ENCODE results near the gene PTPRN2. TPM values are rescaled to one million over a fixed set of nuclear protein-coding genes. Genes with fewer than 3 reads are reported as not detected.

PTPRN2 gene
- total RNA-seq, 1 donor from 2014 or later, result 1.8 TPM

DNA sequence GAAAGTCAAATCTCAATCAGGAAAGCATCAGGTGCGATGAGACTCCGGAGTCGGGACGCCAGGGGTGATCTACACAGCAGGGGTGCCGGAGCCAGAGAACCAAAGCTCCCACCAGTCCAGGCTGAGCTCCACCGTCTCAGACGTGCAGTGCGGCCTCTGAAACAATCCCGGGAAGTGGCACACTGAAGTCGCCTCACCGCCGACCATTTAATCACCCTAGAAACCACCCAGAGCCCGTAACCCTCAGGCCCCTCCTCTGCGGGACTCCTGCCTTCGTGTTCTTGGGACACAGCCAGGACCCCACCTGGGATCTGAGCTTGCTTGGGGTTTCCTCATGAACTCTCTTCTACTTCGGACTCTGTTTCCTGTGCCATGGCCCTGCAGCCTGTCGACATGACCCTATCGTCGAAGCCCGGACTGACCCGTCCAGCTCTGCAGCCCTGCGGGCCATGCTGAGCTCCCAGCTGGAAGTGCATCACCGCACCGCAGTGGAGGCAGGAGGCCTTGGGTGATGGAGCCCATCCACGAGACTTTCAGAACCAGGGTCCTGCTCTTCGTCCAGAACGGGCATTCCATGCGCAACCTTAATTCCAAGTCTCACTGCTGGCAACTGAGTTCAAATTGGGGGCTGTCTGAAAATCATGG is 266.4 kb downstream of the PTPRN2 start:
- H3K27me3 Mint-ChIP-seq, result no peaks in the 10 kb centered on the region
- no peaks in the 10 kb centered on the region for H3K9me3 Mint-ChIP-seq
- H3K4me3 Mint-ChIP-seq, result no peak overlapping the region
- intact Hi-C loops (cut with micrococcal nuclease), result no loop called here
- no peak for DNase-seq
- no peak for TF ChIP-seq CTCF (IDR thresholded peaks at IDR 0.05)
- no peak overlapping the region for H3K27ac Mint-ChIP-seq
- no peak for ATAC-seq (ENCODE audit: low read depth)
- H3K36me3 Mint-ChIP-seq (ENCODE audit: low read depth), result no peaks in the 10 kb centered on the region
- ChIA-PET CTCF (no interaction called here), POLR2A (no interaction called here)
- no peaks in the 10 kb centered on the region for H3K4me1 Mint-ChIP-seq

DNA sequence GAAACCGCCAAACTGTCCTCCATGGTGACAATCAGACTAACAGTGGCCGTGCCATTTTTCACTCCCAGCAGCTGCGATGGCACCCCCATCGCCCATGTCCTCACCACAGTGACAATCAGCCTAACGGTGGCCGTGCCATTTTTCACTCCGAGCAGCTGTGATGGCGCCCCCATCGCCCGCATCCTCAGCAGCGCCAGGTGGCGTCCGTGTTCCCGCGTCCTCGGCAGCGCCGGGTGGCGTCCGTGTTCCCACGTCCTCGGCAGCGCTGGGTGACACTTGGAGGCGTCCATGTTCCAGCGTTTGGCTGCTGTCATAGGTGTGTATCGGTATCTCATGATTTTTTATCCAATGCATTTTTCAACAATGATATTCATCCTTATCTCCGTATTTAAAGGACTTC is 267.3 kb downstream of the PTPRN2 start:
- DNase-seq (no peak), ATAC-seq (ENCODE audit: low read depth) (no peak)
- intact Hi-C loops (cut with micrococcal nuclease), result no loop called here
- CTCF ChIA-PET, result no interaction called here
- no peaks in the 10 kb centered on the region for H3K36me3 Mint-ChIP-seq (ENCODE audit: low read depth)
- TF ChIP-seq CTCF (IDR thresholded peaks at IDR 0.05), result no peak
- POLR2A ChIA-PET, result no interaction called here
- H3K4me3 Mint-ChIP-seq, result no peak overlapping the region
- H3K27ac Mint-ChIP-seq, result no peak overlapping the region
- no peaks in the 10 kb centered on the region for H3K27me3 Mint-ChIP-seq
- no peaks in the 10 kb centered on the region for H3K9me3 Mint-ChIP-seq
- no peaks in the 10 kb centered on the region for H3K4me1 Mint-ChIP-seq

DNA sequence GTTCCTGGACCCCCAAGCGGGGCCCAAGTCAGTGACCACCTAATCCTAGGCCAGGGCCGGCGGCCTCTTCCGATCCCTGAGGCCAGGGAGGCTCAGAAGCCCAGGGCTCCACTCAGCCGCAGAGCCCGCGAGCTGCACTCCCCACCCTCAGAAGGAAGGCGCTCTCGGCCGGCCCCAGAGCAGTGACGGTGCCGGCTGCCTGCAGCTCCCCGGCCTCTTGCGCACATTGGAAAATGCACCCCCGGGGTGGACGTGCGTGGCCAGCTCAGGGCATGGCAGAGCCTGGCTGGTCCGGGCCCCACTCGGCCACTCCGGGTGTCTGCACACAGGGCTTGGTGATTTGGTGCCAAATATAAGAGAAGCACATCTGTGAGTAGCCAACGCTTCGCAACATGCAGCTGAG is 269.1 kb downstream of the PTPRN2 start:
- Mint-ChIP-seq H3K4me1 (no peaks in the 10 kb centered on the region), H3K36me3 (ENCODE audit: low read depth) (no peaks in the 10 kb centered on the region), H3K4me3 (no peak overlapping the region), H3K9me3 (no peaks in the 10 kb centered on the region), H3K27ac (no peak overlapping the region), H3K27me3 (no peaks in the 10 kb centered on the region)
- intact Hi-C loops (cut with micrococcal nuclease), result no loop called here
- ChIA-PET POLR2A (no interaction called here), CTCF (no interaction called here)
- no peak for DNase-seq
- no peak for TF ChIP-seq CTCF (IDR thresholded peaks at IDR 0.05)
- ATAC-seq (ENCODE audit: low read depth), result no peak

DNA sequence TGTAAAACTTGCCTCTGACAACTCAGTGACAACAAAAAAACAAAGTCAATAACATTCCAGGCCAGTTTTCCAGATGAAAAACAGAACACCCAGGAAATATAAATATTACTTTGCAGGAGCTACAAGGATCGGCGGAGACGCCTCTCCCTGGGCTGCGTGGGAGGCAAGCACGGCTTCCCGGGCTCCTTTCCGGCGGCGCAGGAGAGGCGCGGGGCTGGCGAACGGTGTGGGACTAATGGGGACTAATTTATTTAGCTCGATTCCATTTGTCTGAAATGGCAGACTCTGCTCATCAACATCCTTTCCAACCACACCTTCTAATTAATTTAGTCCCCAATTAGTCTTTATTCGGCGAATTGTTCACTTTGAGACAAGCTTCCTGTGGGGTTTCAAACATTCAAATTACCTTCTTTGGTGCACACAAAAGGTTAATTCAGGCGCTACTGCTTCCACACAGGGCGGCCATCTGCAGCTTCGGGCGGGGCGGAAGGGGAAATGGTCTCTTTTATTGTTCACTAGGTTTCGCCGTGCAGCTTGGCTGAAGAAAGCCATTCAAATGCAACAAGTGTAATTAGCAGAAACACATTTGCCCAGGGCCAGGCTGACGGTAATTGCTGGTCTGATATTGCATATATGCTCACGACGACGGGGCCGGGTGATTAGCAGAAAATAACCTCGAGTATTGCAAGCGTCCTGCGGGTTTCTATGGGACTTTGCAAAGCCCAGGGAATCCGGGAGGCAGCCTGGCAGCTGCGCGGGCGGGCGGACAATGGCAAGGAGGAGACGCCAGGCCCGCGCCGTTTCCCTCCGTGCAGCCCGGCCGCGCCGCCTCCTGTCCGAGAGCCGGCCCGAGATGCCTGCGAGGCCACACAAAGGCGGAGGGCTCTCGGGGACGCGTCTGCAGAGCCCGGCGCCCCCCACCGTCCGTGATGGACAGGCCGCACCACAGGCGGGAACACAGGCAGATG is 270.1 kb downstream of the PTPRN2 start:
- no peak overlapping the region for H3K27ac Mint-ChIP-seq
- no peaks in the 10 kb centered on the region for H3K4me1 Mint-ChIP-seq
- no peak for DNase-seq
- CTCF ChIA-PET, result no interaction called here
- no peaks in the 10 kb centered on the region for H3K36me3 Mint-ChIP-seq (ENCODE audit: low read depth)
- peaks cover under 1% of the 10 kb centered on the region for H3K9me3 Mint-ChIP-seq
- H3K4me3 Mint-ChIP-seq, result no peak overlapping the region
- ATAC-seq (ENCODE audit: low read depth), result no peak
- POLR2A ChIA-PET, result no interaction called here
- intact Hi-C loops (cut with micrococcal nuclease), result no loop called here
- H3K27me3 Mint-ChIP-seq, result no peaks in the 10 kb centered on the region
- no peak for TF ChIP-seq CTCF (IDR thresholded peaks at IDR 0.05)

- ATAC-seq (ENCODE audit: low read depth) (no peak), DNase-seq (no peak)
- Mint-ChIP-seq H3K4me3 (no peak overlapping the region), H3K27ac (no peak overlapping the region), H3K36me3 (ENCODE audit: low read depth) (no peaks in the 10 kb centered on the region), H3K4me1 (no peaks in the 10 kb centered on the region), H3K27me3 (no peaks in the 10 kb centered on the region), H3K9me3 (peaks cover 7% of the 10 kb centered on the region)
- ChIA-PET POLR2A (no interaction called here), CTCF (no interaction called here)
- TF ChIP-seq CTCF (IDR thresholded peaks at IDR 0.05), result no peak
- intact Hi-C loops (cut with micrococcal nuclease), result no loop called here
These were observed 271.1 kb downstream of the PTPRN2 start for GRCh38 chr7:158316466-158317031.
